HG03558 (cell line): Measurements from ENCODE around the gene ERFE.

Source experiments
- ATAC-seq: cut with Tn5 transposase; IDR thresholded peaks from one replicate; pipeline ENCODE4 v1.9.1; 2021; ENCODE audit warnings: moderate number of reproducible peaks; ENCODE audit not compliant: unreplicated experiment; ENCODE audit errors: extremely low read depth

ERFE gene

GRCh38 chr2:238125127-238125885, 33.5 kb upstream of the ERFE start:
- ATAC-seq, result no peak

GRCh38 chr2:238126338-238126737, 32.4 kb upstream of the ERFE start:
- no peak for ATAC-seq

GRCh38 chr2:238126775-238127164, 32.0 kb upstream of the ERFE start:
- no peak for ATAC-seq

- no peak for ATAC-seq
Measured at GRCh38 chr2:238127165-238128060, 31.4 kb upstream of the ERFE start.

- ATAC-seq, result no peak
Measured at GRCh38 chr2:238128061-238128440, 30.7 kb upstream of the ERFE start.

- ATAC-seq, result no peak
Measured at GRCh38 chr2:238128534-238129001, 30.2 kb upstream of the ERFE start.

GRCh38 chr2:238129166-238130010, 29.4 kb upstream of the ERFE start:
- no peak for ATAC-seq

GRCh38 chr2:238130111-238130695, 28.6 kb upstream of the ERFE start:
- no peak for ATAC-seq

GRCh38 chr2:238130696-238131628, 27.8 kb upstream of the ERFE start:
- no peak for ATAC-seq

- ATAC-seq, result no peak
Measured at GRCh38 chr2:238131761-238132462, 26.9 kb upstream of the ERFE start.

- no peak for ATAC-seq
Measured at GRCh38 chr2:238132463-238133450, 26.0 kb upstream of the ERFE start.

GRCh38 chr2:238133499-238134392, 25.0 kb upstream of the ERFE start:
- no peak for ATAC-seq

GRCh38 chr2:238134393-238134785, 24.4 kb upstream of the ERFE start:
- no peak for ATAC-seq

GRCh38 chr2:238135601-238136150, 23.1 kb upstream of the ERFE start:
- ATAC-seq, result no peak

- ATAC-seq, result no peak
Measured at GRCh38 chr2:238136820-238137537, 21.8 kb upstream of the ERFE start.
